Measurements from ENCODE around the gene SIGLEC15.

Gene SIGLEC15

GRCh38 chr18:45879681-45880655 is 54.5 kb downstream of the SIGLEC15 start:
- peak; percentile 99 for TF ChIP-seq CTCF (IDR thresholded peaks at IDR 0.05; ENCODE audit: low read depth, low read length)
- no peaks in the 10 kb centered on the region for H3K27me3 ChIP-seq (ENCODE audit: insufficient read depth, low read depth, severe bottlenecking)
- peak; percentile 61 for DNase-seq
- H3K36me3 ChIP-seq: peaks cover 48% of the 10 kb centered on the region
- H3K4me3 ChIP-seq (ENCODE audit: low read depth, low read length): no peak overlapping the region
- H3K27ac ChIP-seq: no peak overlapping the region
- no peaks in the 10 kb centered on the region for H3K9me3 ChIP-seq (ENCODE audit: severe bottlenecking)

DNA sequence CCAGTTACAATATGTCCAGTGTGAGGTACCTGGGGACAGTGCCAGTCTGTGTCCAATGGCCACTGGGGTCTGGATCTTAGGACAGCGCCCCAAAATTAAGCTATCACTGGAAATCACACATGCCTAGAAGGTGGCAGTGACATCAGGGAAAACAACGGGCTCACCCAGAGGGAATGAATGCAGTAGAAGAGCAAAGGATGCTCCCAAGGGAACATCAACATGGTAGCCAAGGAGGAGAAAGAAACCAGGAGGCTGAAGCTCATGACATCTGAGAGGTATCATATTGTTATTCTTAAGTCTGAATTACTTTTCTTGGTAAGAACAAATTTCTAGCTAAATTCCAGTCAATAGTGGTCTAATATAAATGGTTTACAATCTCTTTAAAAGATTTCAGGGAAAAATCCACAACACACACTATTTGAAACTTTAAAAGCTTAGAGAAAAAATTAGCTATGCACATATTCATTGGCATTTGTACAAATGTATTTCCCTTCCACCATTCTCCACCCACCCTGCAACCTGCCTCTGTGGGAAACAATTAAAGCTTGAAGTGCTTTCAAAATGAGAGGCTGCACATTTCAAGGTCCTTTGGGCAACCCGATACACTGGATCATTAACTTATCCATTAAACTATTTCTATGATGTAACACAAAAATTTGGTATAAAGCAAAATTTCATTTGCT is 55.5 kb downstream of the SIGLEC15 start:
- no peak for TF ChIP-seq CTCF (IDR thresholded peaks at IDR 0.05; ENCODE audit: low read depth, low read length)
- no peaks in the 10 kb centered on the region for H3K9me3 ChIP-seq (ENCODE audit: severe bottlenecking)

GRCh38 chr18:45887585-45887984 is 62.1 kb downstream of the SIGLEC15 start:
- peaks cover 16% of the 10 kb centered on the region for H3K36me3 ChIP-seq

More for the DNA sequence above, 55.5 kb downstream of the SIGLEC15 start:
- Histone ChIP-seq H3K27ac (no peak overlapping the region), H3K36me3 (peaks cover 37% of the 10 kb centered on the region), H3K4me3 (ENCODE audit: low read depth, low read length) (no peak overlapping the region), H3K27me3 (ENCODE audit: insufficient read depth, low read depth, severe bottlenecking) (no peaks in the 10 kb centered on the region)
- no peak for DNase-seq

DNA sequence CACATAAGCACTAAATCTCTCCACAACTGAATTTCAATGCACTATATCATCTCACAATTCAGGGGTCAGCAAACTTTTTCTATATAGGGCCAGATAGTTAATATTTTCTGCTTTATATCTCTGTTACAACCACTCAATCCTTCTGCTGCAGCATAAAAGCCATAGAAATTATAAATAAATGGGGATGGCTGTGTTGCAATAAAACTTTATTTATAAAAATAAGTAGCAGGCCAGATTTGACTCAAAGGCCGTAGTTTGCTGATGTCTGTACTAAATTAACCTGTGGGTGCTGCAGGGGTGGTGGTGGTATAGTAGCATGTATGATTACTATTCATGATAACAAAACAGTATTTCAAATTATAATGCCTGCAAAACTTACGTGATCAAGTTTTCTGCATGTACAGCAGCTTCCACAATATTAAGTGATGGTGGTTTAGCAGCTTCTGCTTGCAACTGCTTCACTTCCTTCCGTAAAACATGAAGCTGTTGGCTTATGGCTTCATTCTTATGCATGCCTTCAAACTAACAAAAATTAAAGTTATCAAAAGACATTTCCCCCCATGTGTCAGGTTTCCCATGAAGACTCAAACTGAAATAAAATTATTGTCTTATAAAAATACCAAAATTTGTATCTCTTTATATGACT is 64.1 kb downstream of the SIGLEC15 start:
- Histone ChIP-seq H3K27ac (no peak overlapping the region), H3K4me3 (ENCODE audit: low read depth, low read length) (no peak overlapping the region), H3K9me3 (ENCODE audit: severe bottlenecking) (no peaks in the 10 kb centered on the region), H3K36me3 (peaks cover 7% of the 10 kb centered on the region), H3K27me3 (ENCODE audit: insufficient read depth, low read depth, severe bottlenecking) (no peaks in the 10 kb centered on the region)
- TF ChIP-seq CTCF (IDR thresholded peaks at IDR 0.05; ENCODE audit: low read depth, low read length): no peak
- no peak for DNase-seq

More at GRCh38 chr18:45887585-45887984, 62.1 kb downstream of the SIGLEC15 start:
- no peak overlapping the region for H3K4me3 ChIP-seq (ENCODE audit: low read depth, low read length)
- DNase-seq: no peak
- no peak overlapping the region for H3K27ac ChIP-seq
- no peaks in the 10 kb centered on the region for H3K9me3 ChIP-seq (ENCODE audit: severe bottlenecking)
- TF ChIP-seq CTCF (IDR thresholded peaks at IDR 0.05; ENCODE audit: low read depth, low read length): no peak
- H3K27me3 ChIP-seq (ENCODE audit: insufficient read depth, low read depth, severe bottlenecking): no peaks in the 10 kb centered on the region

DNA sequence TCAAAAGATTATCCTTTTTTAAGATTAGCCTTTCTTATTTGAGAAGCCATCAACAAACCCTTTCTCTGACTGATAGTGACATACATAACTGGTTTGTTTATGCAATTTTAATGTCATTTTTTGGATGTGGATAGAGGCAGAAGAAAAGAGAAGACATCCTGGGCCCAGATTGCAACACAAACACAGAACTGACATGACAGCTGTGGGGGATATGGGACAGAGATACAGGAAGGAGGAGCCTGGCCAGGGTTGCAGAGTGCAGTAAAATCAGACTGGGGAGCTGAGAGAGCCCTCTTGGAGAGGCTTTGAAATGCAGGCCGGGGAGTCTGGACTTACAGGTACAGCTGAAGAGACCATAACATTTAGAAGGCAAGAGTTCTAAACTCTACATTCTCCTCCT is 65.1 kb downstream of the SIGLEC15 start:
- no peaks in the 10 kb centered on the region for H3K27me3 ChIP-seq (ENCODE audit: insufficient read depth, low read depth, severe bottlenecking)
- peaks cover 4% of the 10 kb centered on the region for H3K36me3 ChIP-seq

More for the DNA sequence above, 65.1 kb downstream of the SIGLEC15 start:
- TF ChIP-seq CTCF (IDR thresholded peaks at IDR 0.05; ENCODE audit: low read depth, low read length): no peak
- no peak overlapping the region for H3K27ac ChIP-seq
- H3K4me3 ChIP-seq (ENCODE audit: low read depth, low read length): no peak overlapping the region
- DNase-seq: no peak
- H3K9me3 ChIP-seq (ENCODE audit: severe bottlenecking): no peaks in the 10 kb centered on the region
